ENCODE data around the gene ANKHD1.

ANKHD1 gene

DNA sequence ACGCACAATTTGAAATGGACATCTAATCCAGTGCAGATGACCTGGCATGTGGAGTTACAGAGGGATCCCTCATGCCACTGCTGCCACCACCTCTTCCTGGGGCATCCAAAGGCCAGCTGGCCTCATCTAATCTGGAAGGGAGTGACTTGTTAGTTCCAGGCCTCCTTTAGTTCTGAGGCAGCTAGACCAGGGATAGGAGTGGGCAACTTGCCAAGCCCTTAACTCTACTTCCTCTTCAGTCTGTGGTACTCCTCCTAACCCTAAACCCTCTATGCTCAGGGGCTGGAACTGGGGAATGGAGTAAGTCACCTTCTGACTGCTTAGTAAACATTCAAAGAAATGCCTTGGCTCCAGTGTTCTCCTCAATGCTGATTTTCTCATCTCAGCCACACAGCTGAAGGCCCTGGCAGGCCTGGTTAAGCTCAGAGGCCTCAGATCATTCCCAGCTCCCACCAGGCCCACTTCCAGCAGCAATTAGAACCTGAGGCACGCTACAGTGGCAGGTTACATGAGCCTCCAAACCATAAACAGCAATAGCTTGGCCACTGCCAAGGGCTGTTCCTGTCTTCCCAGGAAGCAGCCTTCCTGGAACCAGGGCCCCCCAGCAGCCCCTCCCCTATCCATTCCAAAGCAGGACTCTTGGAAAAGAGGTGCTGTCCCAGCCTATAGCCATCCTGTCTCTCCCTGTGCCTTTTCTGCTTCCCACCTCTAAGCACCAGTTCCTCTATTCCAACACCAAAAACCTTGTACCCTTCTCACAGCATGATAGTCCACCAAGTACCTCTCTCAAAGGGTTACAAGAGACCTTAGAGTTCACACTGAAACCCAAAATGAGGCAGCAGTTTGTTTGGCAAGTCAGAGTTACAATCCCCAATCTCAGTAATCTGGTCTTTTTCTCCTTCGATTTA is 147.9 kb downstream of the ANKHD1 start:
- Histone ChIP-seq H3K4me3 (no peak overlapping the region), H3K4me1 (peaks cover 44% of the 10 kb centered on the region), H3K9ac (0 out of 2 replicates have a peak overlapping the region, but pooled peaks have one; percentile 5), H4K20me1 (no peaks in the 10 kb centered on the region; the same call in 1 of the 2 replicates), H3K4me2 (peak overlapping the region; percentile 83), H3K9me3 (no peaks in the 10 kb centered on the region), H3K27me3 (no peaks in the 10 kb centered on the region), H3K27ac (peak overlapping the region; percentile 91), H3K36me3 (peaks cover 51% of the 10 kb centered on the region)
- TF ChIP-seq Cebpa-rat (IDR thresholded peaks at IDR 0.05) = no peak

DNA sequence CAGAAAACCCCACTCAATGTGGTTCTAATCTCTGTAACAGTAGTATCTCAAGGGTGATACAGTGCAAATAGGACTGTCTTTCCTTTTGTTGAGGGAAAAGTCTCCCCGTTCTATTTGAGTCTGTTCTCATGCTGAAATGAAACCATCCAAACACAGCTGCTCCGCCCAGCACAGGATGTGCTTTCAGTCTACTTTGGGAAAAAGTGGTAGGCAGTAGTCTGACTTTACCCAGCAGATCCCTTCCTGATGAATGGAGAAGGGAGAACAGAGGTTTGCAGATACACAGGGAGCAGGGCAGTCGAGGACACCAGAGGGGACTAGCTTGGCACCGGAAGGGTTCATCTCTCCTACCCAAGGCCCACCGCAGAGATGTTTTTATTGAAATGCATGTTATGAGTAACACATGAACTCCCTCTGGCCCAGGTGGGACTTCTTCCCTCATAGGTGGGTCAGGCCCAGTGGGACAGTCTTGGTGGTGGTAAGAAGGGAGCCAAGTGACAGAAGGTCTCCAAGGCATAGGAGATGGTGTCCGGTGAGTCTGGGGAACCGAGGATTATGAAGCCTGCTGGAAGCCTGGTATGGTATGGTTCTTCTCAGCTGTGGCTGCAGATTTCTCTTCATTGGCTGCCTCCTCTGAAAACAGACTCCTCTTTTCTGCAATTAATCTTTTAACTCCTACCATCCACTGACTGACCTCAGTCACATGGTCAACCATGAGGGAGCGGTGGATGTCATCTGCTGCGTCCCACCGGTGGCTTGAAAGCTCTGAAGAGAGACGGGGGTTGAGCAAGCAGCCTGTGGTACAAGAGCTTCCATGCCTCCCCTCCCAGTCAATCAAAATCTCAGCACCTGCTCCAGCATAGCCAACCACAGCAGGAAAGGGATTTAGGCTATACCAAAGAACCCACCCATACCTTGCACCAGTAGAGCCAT is 148.8 kb downstream of the ANKHD1 start:
- peaks cover 43% of the 10 kb centered on the region for H3K36me3 ChIP-seq
- H3K4me3 ChIP-seq = no peak overlapping the region
- 0 out of 2 replicates have a peak overlapping the region, but pooled peaks have one; percentile 91 for H3K27ac ChIP-seq
- no peaks in the 10 kb centered on the region; the same call in 1 of the 2 replicates for H4K20me1 ChIP-seq
- H3K9ac ChIP-seq = no peak overlapping the region
- TF ChIP-seq Cebpa-rat (IDR thresholded peaks at IDR 0.05) = no peak
- H3K9me3 ChIP-seq = no peaks in the 10 kb centered on the region
- H3K4me2 ChIP-seq = peak overlapping the region; percentile 6; the same call in 1 of the 2 replicates
- H3K4me1 ChIP-seq = peaks cover 51% of the 10 kb centered on the region
- no peaks in the 10 kb centered on the region for H3K27me3 ChIP-seq

- H3K4me2 ChIP-seq = no peak overlapping the region
- H4K20me1 ChIP-seq = peaks cover 5% of the 10 kb centered on the region; the same call in 1 of the 2 replicates
- no peaks in the 10 kb centered on the region for H3K9me3 ChIP-seq
- peaks cover 58% of the 10 kb centered on the region for H3K4me1 ChIP-seq
- no peaks in the 10 kb centered on the region for H3K27me3 ChIP-seq
- H3K9ac ChIP-seq = no peak overlapping the region
- H3K4me3 ChIP-seq = no peak overlapping the region
- H3K36me3 ChIP-seq = peaks cover 43% of the 10 kb centered on the region
- TF ChIP-seq Cebpa-rat (IDR thresholded peaks at IDR 0.05) = no peak
- H3K27ac ChIP-seq = no peak overlapping the region
Observed at GRCh38 chr5:140551872-140552271, 150.2 kb downstream of the ANKHD1 start.

DNA sequence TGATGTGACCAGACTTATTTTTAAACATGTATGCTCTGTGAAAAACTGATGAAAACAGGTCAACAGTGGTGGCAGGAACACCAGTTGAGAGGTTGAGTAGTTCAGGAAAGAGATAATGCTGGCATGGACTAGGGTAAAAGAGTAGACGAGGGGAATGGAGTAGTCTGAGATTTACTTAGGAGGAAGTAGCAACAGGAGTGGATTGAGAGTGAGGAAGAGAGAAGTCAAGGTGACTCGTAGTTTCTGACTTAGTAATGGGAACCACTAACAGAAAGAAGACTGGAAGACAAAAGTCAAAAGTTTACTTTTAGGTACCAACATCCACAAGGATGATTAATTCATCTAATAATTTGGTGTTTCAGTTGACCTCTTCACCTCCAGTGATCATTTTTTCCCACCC is 152.0 kb downstream of the ANKHD1 start:
- no peak overlapping the region for H3K4me2 ChIP-seq
- H3K4me1 ChIP-seq = peaks cover 40% of the 10 kb centered on the region
- H4K20me1 ChIP-seq = peaks cover 5% of the 10 kb centered on the region; the same call in 1 of the 2 replicates
- no peak overlapping the region for H3K4me3 ChIP-seq
- H3K9ac ChIP-seq = no peak overlapping the region
- no peak for TF ChIP-seq Cebpa-rat (IDR thresholded peaks at IDR 0.05)
- H3K9me3 ChIP-seq = no peaks in the 10 kb centered on the region
- no peaks in the 10 kb centered on the region for H3K27me3 ChIP-seq
- peaks cover 42% of the 10 kb centered on the region for H3K36me3 ChIP-seq
- H3K27ac ChIP-seq = no peak overlapping the region

GRCh38 chr5:140554454-140554853 is 152.8 kb downstream of the ANKHD1 start:
- Histone ChIP-seq H3K27me3 (no peaks in the 10 kb centered on the region), H3K36me3 (peaks cover 34% of the 10 kb centered on the region), H3K9ac (no peak overlapping the region), H3K9me3 (no peaks in the 10 kb centered on the region), H3K4me2 (no peak overlapping the region), H3K4me3 (no peak overlapping the region), H3K4me1 (peaks cover 32% of the 10 kb centered on the region), H4K20me1 (peaks cover 5% of the 10 kb centered on the region; the same call in 1 of the 2 replicates), H3K27ac (no peak overlapping the region)
- no peak for TF ChIP-seq Cebpa-rat (IDR thresholded peaks at IDR 0.05)

GRCh38 chr5:140555747-140556312 is 154.2 kb downstream of the ANKHD1 start:
- Histone ChIP-seq H3K9me3 (no peaks in the 10 kb centered on the region), H3K36me3 (peaks cover 21% of the 10 kb centered on the region), H3K4me3 (peak overlapping the region; percentile 88), H3K4me2 (peak overlapping the region; percentile 91), H3K4me1 (peaks cover 26% of the 10 kb centered on the region), H3K27me3 (no peaks in the 10 kb centered on the region), H3K9ac (peak overlapping the region; percentile 92), H4K20me1 (peaks cover 5% of the 10 kb centered on the region; the same call in 1 of the 2 replicates), H3K27ac (no peak overlapping the region)
- TF ChIP-seq Cebpa-rat (IDR thresholded peaks at IDR 0.05) = no peak

GRCh38 chr5:140556438-140556837 is 154.8 kb downstream of the ANKHD1 start:
- H3K9ac ChIP-seq = peak overlapping the region; percentile 92
- H3K27me3 ChIP-seq = no peaks in the 10 kb centered on the region
- no peaks in the 10 kb centered on the region for H3K9me3 ChIP-seq
- peak overlapping the region; percentile 91 for H3K4me2 ChIP-seq
- peak overlapping the region; percentile 88 for H3K4me3 ChIP-seq
- TF ChIP-seq Cebpa-rat (IDR thresholded peaks at IDR 0.05) = no peak
- peaks cover 21% of the 10 kb centered on the region for H3K4me1 ChIP-seq
- H3K27ac ChIP-seq = peak overlapping the region; percentile 93
- H4K20me1 ChIP-seq = peaks cover 5% of the 10 kb centered on the region; the same call in 1 of the 2 replicates
- H3K36me3 ChIP-seq = peaks cover 15% of the 10 kb centered on the region

DNA sequence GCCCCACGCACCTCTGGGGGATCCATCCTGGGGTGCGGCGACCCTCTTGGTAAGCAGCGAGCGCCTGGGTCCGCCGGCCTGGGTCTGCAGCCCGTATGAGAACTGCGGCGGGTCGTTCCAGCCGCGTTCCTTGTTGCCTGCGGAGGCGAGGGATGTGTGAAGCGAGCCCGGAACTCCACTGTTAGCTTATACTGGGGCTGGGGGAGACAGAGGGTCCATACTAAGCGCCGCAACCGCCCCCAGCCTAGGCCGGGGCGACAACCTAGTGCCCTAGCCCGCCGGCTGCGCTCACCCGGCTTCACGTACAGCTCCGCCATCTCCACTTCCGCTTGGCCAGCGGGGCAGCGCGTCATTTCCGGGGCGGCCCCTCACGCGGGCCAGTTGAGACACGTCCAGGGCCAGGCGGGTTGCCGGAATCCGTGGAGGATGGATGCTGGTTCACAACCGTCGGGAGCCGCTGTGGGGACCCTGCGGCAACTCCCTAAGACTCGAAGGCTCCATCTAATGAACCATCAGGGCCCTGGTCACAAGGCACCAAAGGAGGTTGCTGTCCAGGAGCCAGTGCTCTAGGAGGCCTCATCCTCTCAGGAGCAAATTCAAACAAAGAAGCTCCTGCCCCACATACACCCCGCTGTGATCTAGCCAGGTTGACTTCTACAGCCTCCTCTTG is 155.6 kb downstream of the ANKHD1 start, which contains the start of gene SRA1:
Gene SRA1 (minus strand): TSS at position 338 of the 670 bp plus-strand sequence. CDS start 21 bp downstream, at position 317.
- Histone ChIP-seq H3K9me3 (no peaks in the 10 kb centered on the region), H3K27me3 (no peaks in the 10 kb centered on the region), H3K36me3 (0 out of 2 replicates have a peak, but pooled peaks cover 6% of the 10 kb centered on the region)

More for the DNA sequence above, 155.6 kb downstream of the ANKHD1 start, which contains the start of gene SRA1:
- H3K27ac ChIP-seq = peak within 1 kb of the TSS; percentile 93
- peak within 1 kb of the TSS; percentile 91 for H3K4me2 ChIP-seq
- peaks cover 21% of the 10 kb centered on the region for H3K4me1 ChIP-seq
- H4K20me1 ChIP-seq = peaks cover 5% of the 10 kb centered on the region; the same call in 1 of the 2 replicates
- no peak for TF ChIP-seq Cebpa-rat (IDR thresholded peaks at IDR 0.05)
- peak within 1 kb of the TSS; percentile 92 for H3K9ac ChIP-seq
- peak within 1 kb of the TSS; percentile 88 for H3K4me3 ChIP-seq
